GM19467 (cell line): Measurements from ENCODE around the gene NIPA2.

Experiments used
- ATAC-seq: cut with Tn5 transposase; IDR thresholded peaks from one replicate; pipeline ENCODE4 v1.9.1; 2021; ENCODE audit warnings: mild to moderate bottlenecking, moderate library complexity; ENCODE audit not compliant: unreplicated experiment

The NIPA2 gene

DNA sequence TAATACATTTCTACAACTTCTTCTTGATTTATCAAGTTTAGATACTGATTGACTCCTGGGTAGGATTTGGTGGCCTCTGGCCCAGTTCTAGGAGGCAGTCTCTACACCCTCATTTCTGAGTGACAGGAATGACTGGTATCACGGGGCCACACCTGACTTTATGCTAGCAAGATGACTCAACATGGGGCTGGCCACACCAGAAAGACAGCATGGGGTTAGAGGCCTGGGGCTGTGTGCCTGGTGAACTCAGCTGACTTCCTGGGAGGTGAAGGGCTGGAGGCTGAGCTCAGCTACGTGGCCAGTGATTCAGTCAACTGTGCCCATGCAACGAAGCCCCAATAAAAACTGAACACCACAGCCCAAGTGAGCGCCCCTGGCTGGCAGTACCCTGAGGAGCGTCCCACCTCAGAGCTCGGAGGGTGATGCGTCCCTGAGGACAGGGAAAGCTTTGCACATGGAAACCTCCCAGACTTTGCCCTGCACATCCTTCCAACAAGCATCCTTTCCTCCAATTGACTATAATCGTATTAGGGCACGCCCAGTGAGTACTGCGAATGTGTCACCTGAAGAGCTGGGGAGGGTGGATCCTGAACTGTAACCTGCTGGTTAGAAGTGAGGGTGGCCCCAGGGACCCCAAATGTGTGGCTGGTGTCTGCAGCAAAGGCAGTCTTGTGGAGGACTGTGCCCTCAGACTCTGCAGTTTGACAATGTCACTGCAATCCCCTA lies 57.2 kb downstream of the NIPA2 start:
- ATAC-seq, result no peak

DNA sequence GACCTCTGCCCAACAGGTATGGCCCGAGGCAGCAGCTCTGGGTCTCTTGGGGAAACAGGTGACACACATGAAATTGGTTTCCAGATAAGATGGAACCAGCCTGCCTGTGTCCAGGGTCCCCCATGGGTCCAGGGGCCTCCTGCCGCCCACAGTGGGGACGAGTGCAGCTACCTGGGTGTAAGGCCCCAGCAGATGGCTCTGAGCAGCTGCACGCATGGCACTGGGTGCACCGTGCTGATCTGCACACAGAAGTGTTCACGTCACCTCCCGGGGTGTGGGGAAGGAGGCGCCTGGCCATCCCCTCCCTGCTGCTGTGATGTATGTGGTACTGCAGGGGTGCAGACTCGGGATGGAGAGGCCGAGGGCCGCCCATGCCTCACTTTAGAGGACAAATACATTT lies 63.6 kb downstream of the NIPA2 start:
- ATAC-seq, result no peak

- no peak for ATAC-seq
Observed at GRCh38 chr15:22902578-22902977, 64.1 kb downstream of the NIPA2 start.

- ATAC-seq, result no peak
Observed at GRCh38 chr15:22902981-22903380, 64.5 kb downstream of the NIPA2 start.

- ATAC-seq, result no peak
Observed at GRCh38 chr15:22903427-22903826, 65.0 kb downstream of the NIPA2 start.

- ATAC-seq, result no peak
Observed at GRCh38 chr15:22903961-22904534, 65.6 kb downstream of the NIPA2 start.

DNA sequence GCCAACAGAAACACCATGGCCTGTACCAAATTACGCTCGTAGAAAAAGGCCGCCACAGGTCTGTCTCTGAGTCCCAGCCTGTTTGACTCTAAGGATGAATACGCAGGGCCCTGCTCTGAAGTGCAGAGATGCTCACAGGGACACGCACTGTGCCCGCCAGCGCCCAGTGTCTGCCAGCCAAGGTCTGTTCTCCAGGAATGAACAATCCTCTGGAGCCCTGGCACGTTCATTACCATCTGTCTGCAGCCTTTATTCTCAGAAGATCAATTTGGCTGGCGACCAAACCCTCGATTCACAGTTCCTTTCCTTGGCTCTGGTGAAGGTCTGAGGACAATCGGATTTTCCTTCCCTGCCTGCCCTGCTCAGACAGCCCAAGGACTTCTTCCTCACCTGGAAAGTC lies 66.3 kb downstream of the NIPA2 start:
- no peak for ATAC-seq

DNA sequence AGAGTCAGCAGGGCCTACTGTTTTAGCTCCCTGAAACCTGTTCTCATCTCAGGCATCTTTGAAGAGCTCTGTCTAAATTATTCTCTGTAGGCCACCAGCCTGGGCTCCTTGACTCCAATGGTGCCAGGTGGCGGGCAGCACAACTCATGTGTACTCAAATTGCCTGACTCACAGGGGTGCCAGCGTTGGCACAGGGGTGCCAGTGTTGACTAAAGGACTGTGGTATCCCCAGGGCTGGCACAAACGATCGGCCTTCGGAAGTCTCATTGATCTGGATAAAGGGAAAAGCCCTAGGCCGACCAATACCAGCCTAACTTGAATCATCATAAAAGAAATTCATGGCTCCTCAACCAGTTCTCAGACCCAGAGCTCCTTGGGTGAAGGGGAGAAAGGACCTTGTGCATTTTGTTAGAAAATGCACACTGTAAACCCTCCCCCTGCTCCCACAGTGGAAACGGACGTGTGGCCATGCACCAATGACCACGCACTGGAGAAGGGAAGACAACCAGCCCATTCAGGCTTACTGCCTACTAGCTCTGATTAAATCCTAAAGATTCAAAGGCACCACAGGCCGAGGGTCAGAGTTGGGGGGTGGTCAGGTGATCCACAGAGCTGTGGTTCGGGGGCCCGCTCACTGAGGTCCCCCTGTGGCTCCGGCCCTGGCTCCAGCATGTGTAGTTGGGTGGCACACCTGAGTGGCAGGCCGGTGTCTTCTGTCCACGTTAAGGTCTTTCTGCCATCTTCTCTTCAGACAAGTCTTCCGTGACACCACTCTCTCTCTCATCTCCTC lies 68.9 kb downstream of the NIPA2 start:
- no peak for ATAC-seq

DNA sequence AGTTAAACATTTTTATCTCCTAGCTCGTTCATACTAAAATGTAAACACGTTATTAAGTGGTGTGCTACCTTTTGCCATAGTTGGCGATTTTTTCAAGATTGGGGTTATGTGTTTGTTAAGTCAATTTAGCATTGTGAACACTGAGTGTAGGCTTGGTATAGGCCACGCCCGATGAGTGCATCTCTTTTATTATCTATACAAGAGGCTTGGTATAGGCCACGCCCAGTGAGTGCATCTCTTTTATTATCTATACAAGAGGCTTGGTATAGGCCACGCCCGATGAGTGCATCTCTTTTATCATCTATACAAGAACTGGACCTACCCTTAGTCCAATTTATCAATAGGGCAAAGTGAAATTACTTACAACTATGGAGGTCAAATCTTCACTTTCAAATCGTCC lies 70.4 kb downstream of the NIPA2 start:
- no peak for ATAC-seq

GRCh38 chr15:22911306-22911705 lies 72.8 kb downstream of the NIPA2 start:
- no peak for ATAC-seq

GRCh38 chr15:22912256-22912655 lies 73.8 kb downstream of the NIPA2 start:
- ATAC-seq, result no peak

GRCh38 chr15:22913646-22914380 lies 75.3 kb downstream of the NIPA2 start:
- ATAC-seq, result no peak

DNA sequence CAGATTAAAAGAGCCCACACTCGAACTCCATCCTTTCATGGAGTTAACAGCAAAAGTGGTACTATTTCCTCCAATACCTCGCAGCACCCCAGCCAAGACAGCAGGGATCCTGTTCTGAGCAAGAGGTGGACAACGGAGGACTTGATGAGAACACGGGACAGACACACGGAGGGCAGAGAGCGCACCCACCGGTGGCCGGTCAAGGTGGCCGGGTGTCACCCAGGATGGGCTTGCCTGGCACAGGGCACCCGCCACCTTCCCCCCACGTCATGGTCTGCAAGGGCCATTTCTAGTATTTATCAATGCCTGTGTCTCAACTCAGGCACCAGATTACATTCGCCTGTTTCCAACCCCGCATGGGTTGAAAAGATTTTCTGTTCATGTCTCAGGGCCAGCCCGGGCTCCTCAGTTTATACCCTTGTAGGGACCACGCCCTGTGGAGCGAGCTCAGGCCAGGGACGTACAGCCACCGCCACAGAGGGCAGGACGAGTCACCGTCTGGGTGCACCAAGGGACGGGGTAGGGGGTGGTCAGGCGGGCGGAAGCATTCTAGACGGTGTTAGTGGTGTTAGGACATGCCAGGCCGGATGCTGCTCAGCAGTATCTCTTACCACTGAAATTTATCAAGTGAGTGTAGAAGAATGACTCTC lies 77.5 kb downstream of the NIPA2 start:
- ATAC-seq, result no peak

- ATAC-seq, result no peak
Observed at GRCh38 chr15:22916606-22917350, 78.3 kb downstream of the NIPA2 start.

GRCh38 chr15:22917556-22917955 lies 79.1 kb downstream of the NIPA2 start:
- ATAC-seq, result no peak
